CD4-positive, alpha-beta T cell treated with Interleukin-4 for 1 hour (primary cell): ENCODE measurements around the gene DOHH.

Experiments used
- DNase-seq, 2 donors: peaks; one replicate each; pipeline ENCODE4 v3.0.0-alpha.2; 2020 to 2022

Gene DOHH

GRCh38 chr19:3476830-3477229, 23.6 kb downstream of the DOHH start:
- DNase-seq = no peak

- DNase-seq = no peak
These were observed 25.0 kb downstream of the DOHH start for GRCh38 chr19:3475449-3475848.

GRCh38 chr19:3474614-3475013, 25.9 kb downstream of the DOHH start:
- DNase-seq = no peak

- DNase-seq = no peak
These were observed 26.5 kb downstream of the DOHH start for GRCh38 chr19:3474010-3474409.

DNA sequence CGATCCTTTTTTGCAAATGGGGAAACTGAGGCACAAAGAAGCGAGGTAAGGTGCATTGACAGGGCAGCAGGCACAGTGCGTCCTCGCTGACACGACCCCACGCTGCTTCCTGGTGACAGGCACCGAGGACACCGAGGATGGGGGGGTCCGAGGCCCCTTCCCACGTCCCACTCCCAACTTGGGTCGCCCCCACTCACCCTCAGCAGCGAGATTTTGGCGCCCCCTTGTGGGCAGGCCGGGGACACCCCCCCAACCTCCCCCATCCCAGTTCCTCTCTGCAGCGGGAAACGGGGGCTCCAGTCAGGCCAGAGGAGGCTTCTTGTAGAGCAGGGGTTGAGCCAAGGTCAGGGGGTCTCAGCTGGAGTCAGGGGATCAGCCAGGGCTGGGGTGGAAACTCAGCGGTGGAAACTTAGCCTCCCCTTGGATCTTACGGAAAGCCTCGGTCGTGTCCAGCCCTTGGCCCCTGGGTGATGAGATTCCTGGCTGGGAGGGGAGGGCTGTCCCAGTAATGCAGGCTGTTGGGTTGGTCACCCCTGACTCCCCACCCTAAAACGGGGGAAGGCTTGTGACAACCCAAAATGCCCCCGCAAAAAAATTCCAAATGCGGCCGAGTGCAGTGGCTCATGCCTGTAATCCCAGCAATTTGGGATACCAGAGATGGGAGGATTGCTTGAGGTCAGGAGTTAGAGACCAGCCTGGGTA, 28.4 kb downstream of the DOHH start:
- DNase-seq = peak; percentile 18 to 31

DNA sequence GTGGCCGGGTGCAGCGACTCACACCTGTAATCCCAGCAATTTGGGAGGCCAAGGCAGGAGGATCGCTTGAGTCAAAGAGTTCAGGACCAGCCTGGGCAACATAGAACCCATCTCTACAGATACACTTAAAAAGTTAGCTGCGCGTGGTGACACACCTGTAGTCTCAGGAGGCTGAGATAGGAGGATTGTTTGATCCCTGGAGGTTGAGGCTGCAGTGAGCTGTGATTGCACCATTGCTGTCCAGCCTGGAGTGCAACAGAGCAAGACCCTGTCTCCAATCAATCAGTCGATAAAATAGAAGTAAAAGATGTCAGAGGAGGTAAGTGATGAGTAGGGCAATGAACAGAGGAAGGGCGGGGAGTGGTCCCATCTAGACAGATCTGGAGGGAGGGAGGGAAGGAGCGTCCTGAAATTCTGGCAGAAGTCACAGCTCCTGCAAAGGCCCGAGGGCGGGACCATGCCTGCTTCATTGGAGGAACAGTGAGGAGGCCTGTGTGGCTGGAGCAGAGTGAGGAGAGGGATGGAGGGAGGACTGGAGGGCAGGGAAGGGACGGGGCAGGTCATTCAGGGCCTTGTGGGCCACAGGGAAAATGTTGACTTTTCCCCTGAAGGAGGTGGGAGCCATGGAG, 29.9 kb downstream of the DOHH start:
- no peak for DNase-seq

DNA sequence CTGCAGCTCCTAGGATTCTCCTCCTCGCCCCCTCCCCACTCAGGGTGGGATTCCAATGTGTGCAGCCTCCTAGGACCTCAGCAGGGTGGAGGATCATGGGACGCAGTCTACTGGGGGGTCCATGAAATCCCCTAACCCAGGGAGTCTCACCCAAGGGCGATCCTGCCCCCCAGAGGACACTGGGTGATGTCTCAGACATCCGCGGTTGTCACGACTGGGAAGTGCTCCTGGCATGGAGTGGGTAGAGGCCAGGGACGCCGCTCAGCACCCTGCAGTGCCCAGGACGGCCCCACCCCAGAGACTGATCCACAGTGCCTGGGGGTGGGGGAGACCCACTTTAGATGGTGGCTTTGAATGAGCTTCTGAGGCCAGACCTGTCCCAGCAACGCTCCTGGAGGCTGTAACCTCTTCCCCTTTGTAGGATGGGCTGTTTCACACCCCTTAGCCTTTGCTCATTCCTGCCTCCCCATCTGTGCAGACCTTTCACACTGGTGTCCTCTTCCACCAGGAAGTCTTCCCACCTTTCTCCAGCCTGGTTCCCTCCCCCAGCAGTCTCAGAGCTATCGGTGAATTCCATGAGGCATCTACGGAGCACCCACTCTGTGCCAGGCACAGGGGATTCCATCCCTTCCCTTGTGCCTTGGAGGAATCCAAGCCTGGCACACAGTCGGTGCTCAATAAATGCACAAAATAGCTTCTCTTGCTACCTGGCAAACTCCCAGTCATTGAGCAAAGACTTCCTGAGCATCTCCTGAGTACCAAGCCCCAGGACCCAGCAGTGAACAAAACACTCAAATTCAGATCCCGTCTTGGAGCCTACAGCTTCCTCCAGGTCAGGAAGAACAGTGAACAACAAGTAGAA, 30.6 kb downstream of the DOHH start:
- no peak for DNase-seq

- DNase-seq = no peak
These were observed 32.3 kb downstream of the DOHH start for GRCh38 chr19:3468211-3468610.

DNA sequence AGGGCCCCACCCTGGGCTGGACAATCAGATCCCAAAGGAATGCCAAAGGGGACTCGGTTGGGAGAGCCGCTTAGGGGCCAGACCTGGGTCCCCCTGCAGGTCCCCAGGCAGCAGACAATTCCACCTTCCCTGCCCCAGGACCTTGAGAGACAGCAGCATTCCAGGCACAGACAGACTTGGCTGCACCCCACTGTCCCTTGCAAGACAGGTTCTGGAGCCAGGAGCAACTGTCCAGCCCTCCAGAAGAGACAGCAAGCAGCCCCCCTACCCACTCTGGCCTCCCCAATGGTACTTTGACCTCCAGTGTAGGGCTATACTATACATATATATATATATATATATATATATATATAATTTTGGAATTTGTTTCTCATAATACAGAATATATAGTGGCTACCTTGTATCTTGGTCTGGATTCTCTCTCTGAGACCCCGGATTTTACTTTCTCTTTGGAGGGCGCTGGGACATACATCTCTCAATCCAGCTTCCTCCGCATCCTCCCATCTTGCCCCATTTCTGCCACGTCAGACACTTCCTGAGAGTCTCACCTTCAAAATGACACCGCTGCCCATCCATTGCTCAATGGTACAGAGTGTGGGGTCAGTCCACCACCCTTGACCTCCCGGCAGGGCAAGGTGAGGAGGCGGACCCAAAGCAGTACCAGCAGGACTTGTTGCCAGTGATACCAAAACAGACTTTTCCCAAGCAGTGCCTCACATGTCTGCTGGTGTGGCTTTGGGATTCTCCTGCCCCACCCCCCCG, 32.9 kb downstream of the DOHH start:
- no peak for DNase-seq

DNA sequence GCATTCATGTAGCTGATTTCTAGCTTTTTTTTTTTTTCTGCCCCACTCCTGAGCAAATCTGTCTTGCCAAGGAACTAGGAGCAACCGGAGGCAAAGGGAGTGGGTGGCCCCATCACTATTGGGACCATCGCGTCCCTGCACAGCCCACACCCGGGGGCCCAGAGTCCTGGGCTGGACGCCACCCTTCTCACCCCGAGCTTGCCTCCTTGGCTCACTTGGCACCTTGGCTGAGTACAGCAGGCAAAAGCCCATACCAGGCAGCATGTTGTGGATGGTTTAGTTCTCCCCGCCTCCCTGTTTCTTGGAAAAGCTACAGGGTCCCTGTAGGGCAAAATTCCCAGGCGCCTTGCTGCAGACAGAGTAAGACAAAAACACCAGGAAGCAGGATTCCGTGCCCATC, 33.8 kb downstream of the DOHH start:
- DNase-seq = no peak

- no peak for DNase-seq
These were observed 34.9 kb downstream of the DOHH start for GRCh38 chr19:3465552-3465951.

- DNase-seq = no peak
These were observed 35.8 kb downstream of the DOHH start for GRCh38 chr19:3464587-3465235.

GRCh38 chr19:3463714-3464586, 36.5 kb downstream of the DOHH start:
- no peak for DNase-seq

- no peak for DNase-seq
These were observed 37.3 kb downstream of the DOHH start for GRCh38 chr19:3462991-3463713.

DNA sequence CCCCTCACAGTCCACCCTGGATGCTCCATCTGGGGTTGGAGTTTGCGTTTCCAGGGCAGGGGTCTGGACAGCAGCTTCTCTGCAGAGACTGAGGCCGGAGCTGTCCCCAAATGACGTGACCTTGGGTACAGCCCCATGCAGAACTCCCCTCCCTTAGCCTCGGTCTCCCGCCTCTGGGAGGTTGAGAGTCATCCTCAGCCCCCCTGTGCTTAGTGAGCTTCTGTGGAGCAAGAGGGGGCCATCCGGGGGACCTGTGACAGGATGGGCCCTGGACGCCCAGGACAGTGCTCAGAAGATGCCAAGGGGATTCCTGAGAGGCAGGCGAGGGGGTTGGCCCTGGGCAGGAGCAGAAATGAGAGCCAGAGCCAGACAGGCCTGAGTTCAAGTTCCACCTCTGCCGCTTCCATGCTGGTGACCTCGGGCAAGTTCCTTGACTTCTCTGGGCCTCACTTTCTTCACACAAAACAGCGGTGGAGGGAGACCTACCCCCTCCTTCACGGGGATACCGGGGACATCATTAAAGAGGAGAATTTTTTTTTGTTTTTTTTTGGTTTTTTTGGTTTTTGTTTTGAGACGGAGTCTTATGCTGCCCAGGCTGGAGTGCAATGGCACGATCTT, 40.4 kb downstream of the DOHH start:
- DNase-seq = no peak

DNA sequence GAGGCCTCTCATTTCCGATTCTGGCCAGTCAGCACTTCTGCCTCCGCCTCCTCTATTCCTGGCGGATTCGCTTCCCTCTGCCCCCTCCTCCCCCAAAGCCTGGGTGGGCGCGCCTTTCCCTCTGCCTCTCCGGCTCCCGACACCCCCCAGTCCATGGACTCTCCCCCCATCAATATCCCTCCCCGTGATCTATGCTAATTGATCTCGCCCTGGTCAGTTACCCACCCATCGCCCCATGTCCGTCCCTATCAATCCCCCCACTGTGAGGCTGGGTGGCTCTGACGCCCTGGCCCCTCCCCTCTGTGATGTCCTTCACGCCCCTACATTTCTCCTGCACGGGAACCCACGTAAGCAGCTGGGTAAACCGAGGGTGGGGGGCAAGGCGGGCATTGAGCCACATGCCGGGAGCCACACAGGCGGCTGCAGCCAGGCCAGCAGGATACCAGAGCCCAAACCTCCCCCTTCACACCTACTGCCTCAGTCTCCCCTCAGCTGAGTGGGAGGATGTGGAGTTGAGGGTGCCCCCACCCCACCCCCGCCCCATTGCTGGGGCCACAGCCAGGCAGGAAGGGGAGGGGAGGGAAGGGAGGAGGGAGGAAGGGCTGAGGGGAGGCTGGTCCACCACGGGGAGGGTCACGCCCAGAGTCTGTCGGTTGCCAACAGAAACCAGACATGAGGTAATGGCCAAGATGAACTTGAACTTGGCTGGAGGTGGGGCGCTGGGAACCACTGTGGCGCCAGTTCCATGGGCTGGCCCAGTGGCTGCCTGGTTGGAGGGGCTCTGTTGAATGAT, 41.2 kb downstream of the DOHH start:
- no peak for DNase-seq

- no peak for DNase-seq
These were observed 42.0 kb downstream of the DOHH start for GRCh38 chr19:3458229-3459088.

DNA sequence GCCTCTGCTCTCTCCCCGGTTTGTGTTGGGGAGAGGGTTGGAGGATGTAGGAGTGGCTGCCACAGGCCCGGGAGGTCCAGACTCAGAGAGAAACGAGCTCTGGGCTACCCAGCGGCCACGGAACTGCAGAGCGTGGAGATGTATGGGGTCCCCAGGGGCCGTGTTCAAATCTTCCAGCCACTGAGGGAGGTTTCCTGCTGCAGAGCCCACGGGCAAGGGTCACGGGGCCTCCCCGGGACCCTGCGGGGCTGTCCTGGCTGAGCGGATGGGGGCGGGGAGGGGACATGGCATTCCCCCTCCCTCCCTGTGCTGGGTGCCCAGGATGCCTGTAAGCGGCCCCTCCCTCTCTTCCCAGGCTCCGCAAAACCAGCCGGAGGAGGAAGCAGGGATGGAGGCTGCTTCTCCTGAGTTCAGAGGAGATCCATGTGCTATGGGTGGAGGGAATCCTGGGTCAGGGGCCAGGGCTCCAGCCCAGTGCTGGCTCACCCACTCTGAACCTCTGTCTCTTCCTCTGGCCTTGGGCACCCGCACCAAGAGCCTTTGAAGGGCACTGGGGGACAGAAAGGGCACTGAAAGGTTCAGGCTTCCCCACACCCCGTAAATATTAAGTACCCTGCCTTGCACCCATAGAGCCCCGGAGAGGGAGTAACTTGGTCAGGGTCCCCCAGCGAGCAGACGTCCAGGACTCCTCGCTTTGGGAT, 42.8 kb downstream of the DOHH start:
- no peak for DNase-seq
